GM12878 (cell line): ENCODE results near the gene KLHL3.

Source experiments
- POLR2AphosphoS5 ChIP-seq: IDR thresholded peaks from 2 replicates; pipeline ENCODE4 v1.6.1; 2011; ENCODE audit warnings: mild to moderate bottlenecking, low read length, inconsistent platforms
- RAD21 ChIP-seq: IDR thresholded peaks from 2 replicates; pipeline ENCODE4 v1.6.1; 2011; ENCODE audit warnings: mild to moderate bottlenecking, low read depth, low read length, moderate library complexity; ENCODE audit not compliant: insufficient read depth
- ZNF217 ChIP-seq: fragments of 450-650 bp; IDR thresholded peaks from 2 replicates; pipeline ENCODE4 v1.6.1; 2017; ENCODE audit warnings: antibody characterized with exemption, mild to moderate bottlenecking

- peak; percentile 85 for TF ChIP-seq RAD21
- no peak for TF ChIP-seq ZNF217
- no peak for TF ChIP-seq POLR2AphosphoS5
These were observed 75.5 kb downstream of the KLHL3 start for GRCh38 chr5:137660349-137660817.
